ENCODE measurements around the gene HCRTR1.
"Not testable (repeated sequence)": the region's sequence is repeated elsewhere in the genome, so short reads cannot be mapped to it uniquely, and the experiment has no call there.

The HCRTR1 gene

DNA sequence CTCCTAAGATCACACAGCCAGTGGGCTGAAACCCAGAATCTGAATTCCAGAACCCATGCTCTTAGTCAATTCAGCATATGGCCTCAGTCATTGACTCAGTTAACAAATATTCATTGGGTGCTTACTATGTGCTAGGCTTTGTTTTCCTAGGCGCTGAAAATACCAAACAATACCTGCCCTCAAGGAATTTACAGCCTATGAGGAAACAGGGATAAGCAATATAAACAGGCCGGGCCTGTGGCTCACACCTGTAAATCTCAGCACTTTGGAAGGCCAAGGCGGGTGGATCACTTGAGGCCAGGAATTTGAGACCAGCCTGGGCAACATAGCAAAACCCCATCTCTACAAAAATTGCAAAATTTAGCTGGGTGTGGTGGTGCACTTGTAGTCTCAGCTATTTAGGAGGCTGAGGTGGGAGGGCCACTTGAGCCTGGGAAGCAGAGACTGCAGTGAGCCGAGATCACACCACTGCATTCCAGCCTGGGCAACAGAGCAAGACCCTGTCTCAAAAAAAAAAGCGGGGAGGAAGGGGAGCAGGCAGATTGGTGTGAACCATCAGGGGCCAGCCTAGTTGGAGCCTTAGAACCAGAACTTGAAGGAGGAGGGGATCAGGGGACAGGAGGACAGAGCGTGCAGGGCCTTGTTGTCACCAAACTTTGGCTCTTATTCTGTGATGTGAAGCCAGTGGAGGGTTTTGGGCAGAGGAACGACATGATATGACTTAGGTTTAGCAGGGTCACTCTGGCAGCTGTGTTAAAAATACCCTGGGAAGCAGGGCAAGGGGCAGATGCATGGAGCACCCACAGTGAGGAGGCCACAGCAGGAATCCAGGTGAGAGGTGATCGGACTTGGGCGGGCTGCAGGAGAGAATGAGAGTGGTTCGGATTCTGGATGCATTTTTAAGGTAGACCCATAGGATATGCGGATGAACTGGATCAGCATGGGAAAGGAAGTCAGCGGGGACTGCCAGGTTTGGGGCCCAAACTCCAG, 35.4 kb upstream of the HCRTR1 start:
- DNase-seq: peak; percentile 64

DNA sequence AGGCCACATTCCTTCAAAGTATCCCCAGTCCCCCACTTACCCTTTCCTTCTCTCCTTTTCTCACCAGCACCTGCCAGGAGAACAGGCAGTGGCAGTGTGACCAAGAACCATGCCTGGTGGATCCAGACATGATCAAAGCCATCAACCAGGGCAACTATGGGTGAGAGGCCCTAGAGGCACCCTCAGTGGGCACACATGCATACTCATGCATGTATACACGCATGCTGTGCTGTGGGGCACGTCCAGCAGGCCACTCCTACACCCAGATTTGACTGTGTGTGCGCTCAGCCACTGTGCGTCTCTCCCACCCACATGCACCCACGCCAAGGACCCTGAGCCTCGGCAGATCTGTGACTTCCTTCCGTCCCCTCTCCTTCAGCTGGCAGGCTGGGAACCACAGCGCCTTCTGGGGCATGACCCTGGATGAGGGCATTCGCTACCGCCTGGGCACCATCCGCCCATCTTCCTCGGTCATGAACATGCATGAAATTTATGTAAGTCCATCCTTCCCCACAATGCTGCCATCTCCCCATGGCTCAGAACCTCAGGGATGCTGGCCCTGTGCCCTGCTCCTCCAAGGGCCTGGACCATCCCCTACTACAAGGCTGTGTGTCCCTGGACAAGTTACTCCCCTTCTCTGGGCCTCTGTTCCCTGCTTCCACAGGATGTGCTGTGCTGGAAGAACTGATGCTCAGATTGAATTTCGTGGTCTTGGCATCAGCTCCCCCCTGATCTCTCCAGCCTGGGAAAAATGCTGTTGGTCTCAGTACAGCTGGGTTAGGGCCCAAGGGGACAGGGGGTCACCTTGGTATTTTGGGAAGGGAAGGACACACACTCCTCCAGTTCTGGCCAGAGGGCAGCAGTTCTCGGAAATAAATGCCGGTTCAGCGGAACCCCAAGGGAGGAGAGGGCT, 34.2 kb upstream of the HCRTR1 start:
- peak; percentile 41 for DNase-seq

DNA sequence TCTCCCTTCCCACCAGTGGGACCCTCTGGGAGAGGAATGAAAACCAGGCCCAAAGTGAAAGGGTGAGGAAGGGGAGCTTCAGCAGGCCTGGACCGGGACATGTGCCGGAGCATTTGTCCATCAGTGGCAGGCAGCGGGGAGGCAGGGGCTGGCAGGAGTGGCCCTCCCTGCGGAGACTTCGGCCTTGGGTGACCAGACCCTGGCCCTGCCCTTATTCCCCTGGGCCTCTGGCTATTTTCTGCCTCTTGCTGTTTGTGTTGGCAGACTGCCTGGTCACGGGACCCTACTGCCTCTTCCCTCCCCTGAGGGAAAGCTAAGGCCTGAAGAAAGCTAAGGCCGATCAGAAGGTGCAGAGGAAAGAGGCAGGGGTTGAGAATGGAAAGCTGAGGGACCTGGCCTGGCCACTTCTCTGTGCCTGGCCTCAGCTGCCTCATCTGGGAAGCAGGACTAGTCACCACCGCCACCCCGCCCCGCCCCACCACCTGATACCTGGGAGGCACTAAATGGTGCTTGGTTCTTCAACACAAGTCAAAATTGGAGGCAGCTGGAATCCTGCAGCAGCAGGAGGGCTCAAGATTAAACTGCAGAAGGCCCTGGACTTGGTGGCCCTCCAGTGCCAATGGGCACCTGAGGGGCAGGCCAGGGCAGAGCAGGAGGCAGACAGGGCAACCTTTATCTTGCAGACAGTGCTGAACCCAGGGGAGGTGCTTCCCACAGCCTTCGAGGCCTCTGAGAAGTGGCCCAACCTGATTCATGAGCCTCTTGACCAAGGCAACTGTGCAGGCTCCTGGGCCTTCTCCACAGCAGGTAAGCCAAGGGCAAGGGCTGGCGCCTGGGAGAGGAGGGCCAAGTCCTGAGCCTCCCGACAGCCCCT, 33.3 kb upstream of the HCRTR1 start:
- peak; percentile 51 for DNase-seq

DNA sequence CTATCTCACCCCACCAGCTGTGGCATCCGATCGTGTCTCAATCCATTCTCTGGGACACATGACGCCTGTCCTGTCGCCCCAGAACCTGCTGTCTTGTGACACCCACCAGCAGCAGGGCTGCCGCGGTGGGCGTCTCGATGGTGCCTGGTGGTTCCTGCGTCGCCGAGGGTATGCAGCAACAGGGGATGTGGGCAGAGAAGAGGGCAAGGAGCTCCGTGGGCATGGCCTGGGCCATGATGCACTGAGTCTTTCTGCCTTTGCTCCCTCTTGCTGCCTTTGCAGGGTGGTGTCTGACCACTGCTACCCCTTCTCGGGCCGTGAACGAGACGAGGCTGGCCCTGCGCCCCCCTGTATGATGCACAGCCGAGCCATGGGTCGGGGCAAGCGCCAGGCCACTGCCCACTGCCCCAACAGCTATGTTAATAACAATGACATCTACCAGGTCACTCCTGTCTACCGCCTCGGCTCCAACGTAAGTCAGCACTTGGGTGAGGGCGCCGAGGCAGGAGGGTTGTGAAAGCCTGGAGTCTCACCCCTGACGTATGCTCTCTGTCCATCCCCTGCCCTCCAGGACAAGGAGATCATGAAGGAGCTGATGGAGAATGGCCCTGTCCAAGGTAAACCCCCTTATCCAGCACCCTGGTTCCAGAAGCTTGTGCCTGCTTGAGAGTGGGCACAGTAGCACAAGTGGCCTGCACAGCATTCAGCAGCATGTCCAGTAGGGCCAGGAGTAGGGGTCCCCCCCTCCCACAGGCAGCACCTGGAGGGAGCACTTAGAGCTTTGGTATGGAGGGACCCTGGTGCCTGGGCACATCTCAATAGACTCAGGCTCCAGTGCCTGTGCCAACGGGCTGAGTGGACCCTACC, 32.4 kb upstream of the HCRTR1 start:
- DNase-seq: peak; percentile 53

DNA sequence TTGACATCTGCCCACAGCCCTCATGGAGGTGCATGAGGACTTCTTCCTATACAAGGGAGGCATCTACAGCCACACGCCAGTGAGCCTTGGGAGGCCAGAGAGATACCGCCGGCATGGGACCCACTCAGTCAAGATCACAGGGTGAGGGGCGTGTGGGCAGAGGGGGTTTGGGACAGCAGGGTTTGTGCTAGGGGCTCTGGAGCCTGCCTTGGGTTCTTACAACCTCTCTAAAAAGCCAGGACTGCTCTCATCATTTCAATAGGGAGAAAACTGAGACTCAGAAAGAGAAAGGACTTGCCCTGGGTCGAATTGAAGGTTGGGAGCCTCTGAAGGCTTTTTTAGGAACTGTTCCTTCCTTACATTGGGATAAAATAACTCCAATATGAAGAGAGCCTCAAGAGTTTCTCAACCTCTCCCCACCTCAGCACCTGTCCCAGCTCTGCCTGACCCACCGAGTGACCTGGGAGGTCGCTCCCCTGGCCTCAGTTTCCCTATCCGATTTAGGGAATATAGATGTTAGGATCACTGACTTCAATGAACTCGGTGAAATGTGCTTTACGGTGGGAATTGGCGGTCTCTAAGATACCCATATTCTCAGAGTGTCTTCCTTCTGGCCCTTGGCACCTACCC, 31.6 kb upstream of the HCRTR1 start:
- no peak for DNase-seq

DNA sequence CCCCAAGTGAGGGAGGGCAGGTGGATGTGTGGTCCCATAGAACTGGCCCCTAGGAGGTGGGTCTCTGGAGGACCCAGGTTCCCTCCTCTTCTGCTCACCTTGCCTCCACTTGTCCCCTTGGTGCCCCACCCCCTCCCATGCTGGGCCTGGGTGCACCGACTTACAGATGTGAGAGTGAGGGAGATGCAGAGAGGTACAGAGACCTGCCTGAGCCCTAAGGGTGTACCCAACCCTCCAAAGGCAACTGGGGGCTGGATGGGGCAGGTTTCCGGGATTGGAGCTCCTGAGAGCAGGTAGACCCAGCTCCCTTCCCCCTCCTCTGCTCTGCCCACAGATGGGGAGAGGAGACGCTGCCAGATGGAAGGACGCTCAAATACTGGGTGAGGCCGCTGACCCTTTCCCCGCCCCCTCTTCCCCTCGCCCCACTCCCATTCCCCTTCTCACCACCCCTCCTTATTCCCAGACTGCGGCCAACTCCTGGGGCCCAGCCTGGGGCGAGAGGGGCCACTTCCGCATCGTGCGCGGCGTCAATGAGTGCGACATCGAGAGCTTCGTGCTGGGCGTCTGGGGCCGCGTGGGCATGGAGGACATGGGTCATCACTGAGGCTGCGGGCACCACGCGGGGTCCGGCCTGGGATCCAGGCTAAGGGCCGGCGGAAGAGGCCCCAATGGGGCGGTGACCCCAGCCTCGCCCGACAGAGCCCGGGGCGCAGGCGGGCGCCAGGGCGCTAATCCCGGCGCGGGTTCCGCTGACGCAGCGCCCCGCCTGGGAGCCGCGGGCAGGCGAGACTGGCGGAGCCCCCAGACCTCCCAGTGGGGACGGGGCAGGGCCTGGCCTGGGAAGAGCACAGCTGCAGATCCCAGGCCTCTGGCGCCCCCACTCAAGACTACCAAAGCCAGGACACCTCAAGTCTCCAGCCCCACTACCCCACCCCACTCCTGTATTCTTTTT, 30.8 kb upstream of the HCRTR1 start:
- DNase-seq: peak; percentile 40

DNA sequence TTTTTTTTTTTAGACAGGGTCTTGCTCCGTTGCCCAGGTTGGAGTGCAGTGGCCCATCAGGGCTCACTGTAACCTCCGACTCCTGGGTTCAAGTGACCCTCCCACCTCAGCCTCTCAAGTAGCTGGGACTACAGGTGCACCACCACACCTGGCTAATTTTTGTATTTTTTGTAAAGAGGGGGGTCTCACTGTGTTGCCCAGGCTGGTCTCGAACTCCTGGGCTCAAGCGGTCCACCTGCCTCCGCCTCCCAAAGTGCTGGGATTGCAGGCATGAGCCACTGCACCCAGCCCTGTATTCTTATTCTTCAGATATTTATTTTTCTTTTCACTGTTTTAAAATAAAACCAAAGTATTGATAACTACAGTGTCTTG, 30.2 kb upstream of the HCRTR1 start:
- DNase-seq: not testable (repeated sequence)

DNA sequence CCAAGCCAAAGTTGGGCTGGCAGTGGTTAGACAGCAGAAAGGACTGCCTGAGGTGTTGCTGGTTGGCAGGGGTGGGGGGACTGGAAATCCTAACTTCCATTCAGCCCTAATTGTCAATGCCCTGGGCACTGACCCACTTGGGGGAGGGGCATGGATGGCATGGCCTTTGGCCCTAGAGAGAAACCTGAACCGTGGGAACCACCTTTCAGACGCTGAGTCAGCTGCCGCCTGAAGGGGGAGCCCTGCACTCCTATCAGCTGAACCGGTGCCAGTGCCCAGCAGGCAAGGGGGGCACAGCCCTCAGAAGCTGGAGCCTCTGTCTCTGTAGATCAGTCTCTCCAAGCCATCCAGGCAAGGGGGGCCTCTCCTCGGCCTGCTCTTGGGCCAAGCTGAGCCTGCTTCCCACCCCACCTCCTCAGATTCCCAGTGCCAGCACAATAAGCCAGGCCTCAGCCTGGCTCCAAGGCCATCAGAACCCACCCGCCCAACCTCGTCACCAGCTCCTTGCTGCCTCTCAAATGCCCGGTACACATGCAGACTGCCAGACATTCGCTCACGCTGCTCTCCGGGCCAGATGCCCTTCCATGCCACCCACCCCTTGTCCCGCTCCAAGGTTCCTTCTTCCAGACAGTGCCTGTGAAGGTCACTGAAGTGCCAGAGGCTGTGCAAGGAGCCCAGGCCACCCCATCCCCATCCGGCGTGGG, 29.6 kb upstream of the HCRTR1 start:
- peak; percentile 83 for DNase-seq

DNA sequence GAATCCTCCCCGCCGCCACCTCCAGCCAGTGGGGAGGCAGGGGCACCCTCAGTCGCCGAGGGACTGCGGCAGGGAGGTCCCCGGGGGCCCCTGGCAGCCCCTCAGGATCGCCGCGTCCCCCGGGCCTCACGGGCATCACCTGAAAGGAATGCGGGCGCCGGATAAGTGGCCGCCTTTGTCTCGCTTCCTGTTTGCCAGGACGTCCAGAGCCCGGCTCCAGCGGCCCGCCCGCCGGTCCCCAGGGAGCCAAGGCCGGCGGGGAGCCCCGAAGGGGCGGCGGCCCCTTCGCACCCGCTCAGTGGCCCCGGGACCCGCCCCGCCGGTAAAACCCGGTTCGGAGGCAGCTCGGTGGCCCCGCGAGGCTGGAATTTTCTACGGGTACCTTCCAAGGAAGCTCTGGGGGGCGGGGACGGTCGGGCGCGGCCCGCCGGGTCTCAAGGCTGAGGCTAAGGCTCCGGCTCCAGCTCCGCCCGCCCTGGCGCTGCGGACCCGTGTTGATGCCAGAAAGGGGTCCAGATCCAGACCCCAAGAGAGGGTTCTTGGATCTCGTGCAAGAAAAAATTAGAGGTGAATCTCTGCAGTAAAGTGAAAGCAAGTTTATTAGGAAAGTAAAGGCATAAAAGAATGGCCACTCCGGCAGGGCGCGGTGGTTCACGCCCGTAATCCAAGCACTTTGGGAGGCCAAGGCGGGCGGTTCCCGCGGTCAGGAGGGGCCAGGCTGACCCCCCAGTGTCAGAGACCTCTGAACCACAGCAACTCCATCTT, 28.6 kb upstream of the HCRTR1 start:
- DNase-seq: peak; percentile 75

DNA sequence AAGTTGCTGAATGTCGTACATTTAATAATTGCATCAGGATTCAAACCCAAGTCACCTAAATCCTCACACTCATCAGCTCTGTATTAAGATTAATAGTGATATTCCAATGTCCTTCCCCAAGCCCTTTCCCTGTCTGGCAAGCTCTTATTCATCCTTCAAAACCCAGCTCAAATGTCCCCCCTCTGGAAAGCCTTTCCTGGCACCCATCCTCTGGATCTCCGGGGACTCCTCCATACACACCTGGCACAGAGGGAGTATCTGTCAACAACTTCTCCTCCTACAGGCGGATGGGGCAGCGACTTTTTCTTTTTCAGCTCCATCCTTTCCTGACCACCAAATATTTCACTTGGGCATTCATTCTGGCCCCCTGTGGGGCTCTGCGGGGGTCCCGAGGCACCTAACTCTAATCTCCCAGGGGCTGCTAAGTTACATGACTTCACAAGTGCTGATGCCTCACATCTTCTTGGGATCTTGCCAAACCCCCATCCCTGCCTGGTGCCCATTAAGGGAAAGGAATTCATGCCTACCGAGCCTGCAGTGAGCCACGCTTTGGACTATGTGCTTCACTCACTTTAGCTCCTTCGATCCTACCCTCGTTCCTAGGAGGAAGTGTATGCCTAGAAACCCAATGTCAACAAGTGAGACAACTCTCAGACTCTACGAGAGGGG, 25.9 kb upstream of the HCRTR1 start:
- peak; percentile 45 for DNase-seq

DNA sequence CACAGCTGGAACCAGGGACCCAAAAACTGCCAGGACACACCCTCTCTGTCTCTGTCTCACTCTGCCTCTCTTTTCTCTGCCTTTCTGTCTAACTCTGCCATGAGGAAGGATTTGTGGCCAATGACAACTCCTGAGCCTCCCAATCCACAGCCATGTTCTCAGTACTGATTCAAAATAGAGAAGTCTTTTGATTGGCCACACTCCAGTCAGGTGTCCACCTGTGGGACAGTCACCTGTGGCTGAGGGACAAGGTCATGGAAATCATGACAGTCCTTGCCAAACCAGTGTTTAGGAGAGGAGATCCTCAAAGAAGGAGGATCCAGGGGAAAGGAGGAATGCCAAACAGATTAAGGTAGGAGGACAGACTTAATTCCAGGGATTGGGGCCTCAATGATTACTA, 25.4 kb upstream of the HCRTR1 start:
- no peak for DNase-seq

DNA sequence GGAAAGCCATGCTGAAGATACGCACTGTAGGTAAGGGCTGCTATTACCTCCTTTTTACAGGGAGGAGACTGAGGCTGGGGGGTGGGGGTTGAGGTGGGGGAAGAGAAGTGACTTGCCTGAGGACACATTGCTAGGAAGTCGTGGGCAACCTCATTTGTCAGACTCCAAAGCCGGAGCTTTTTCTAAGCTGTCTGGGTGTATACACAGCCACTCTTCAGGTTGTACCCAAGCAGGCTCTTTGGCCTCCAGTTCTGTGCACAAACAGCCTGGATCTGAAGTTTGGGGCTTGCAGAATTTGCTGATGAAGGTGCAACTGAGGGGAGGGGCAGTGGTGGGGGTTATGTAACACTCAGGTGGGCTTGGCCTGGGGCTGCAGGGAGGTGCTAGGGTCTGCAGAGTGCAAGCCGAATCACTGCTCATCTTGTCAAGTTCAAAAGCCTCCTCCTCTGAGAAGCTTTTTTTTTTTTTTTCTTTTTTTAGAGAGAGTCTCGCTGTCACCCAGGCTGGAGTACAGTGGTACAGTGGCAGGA, 24.3 kb upstream of the HCRTR1 start:
- DNase-seq: peak; percentile 51

DNA sequence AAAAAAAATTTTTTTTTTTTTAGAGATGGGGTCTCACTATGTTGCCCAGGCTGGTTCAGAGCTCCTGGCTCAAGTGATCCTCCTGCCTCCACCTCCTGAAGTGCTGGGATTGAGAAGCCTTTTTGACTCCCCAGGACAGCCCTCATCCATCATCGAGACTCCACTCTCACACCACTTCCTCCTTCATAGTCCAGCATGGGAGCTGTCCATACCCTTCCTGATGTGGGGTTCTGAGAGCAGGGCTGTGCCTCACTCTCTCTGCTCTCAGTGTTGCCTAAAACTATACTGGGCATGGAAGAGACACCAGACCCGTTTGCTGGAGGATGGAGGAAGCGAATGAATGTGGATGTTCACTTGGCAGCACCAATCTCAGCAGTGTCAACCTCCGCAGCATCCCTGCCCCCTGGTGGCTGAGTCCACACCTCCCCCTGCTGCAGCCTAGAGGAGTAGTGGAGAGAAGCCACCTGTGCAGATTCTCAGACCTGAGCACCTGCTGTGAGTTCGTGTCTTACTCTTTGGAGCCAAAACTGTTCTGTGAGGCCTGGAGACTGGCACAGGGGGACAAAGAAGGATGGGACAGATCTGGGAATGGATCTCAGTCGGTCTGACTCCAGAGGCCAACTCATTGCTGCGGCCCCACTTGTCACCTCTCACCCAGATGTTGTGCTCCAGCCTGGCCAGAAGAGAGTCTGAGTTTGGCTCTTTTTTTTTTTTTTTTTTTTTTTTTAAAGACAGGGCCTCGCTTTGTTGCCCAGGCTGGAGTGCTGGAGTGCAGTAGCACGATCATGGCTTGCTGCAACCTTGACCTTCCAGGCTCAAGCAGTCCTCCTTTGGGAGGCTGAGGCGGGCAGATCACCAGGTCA, 23.5 kb upstream of the HCRTR1 start:
- DNase-seq: peak; percentile 93

DNA sequence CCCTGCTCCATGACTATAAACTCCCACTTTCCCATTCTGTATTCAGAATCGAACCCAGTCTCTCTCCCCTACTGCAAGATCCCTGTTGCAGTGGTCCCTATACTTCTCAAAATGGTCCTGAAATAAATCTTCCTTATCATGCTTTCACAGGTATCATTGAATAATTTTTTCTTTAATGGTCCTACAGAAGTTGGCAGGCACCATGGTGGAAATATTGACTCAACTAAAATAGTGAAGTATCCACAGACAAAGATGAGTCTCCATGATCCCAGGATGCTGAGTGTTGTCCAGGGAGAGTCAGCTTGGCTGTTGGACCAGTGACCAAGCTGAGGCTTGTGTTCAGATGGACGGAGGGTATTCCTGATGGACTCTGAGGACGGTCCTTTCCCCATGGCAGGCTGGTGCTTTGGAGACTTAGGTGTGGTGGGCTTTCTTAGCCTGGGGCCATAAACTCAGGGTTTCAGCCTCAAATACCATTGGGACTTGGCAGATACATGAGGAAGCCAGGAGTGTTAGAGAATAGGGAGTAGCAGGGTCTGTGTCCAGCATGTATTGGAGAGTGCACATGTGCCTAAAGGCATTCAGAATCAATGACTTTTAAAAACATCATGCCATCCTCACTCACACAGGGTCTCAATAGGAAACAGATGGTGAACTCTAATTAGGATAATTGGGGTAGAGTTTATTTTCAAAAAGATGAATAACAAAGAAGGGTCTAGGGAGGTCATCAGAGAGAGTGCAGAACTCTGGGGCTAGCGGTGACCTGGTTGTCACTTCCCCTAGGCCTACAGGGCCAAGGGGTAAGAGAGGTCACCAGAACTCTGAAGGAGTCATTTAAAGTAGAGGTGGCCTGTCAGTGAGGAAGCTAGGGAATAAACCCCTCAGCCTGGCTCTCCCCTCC, 21.4 kb upstream of the HCRTR1 start:
- peak; percentile 40 for DNase-seq

DNA sequence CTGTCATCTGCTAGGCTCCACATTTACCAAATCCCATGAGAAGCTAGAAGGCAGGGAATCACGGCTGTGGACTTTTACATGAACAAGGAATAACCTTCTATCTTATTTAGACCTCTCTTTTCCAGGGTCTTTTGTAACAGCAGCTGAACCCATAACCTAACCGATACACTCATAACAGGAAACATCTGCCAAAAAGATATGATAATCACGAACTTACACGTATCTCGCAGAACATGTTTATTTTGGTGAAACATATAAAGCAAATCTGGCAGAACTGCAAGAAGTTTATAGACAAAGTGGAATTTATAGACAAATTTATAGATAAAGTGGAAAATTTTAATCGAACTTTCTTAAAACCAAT, 20.8 kb upstream of the HCRTR1 start:
- no peak for DNase-seq

DNA sequence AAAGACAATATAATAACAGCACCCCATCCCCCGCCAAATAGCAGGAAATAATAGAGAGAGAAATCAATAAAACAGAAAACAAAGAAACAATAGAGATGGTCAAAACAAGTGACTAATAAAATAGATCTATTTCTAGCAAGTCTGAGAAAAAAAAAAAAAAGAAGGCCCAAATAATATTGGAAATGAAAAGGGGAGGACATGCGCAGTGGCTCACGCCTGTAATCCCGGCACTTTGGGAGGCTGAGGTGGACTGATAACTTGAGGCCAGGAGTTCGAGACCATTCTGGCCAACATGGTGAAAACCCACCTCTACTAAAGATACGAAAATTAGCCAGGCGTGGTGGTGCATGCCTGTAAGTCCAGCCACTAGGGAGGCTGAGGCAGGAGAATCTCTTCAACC, 18.5 kb upstream of the HCRTR1 start:
- peak; percentile 8 for DNase-seq

All from islet precursor cell (in vitro differentiated cells).